Retina (tissue), 1 donor: ENCODE results near the gene METAP1D.
"Not testable (repeated sequence)": the region's sequence is repeated elsewhere in the genome, so short reads cannot be mapped to it uniquely, and the experiment has no call there.

Source experiments
- DNase-seq: peaks from one replicate; pipeline ENCODE4 v3.0.0-alpha.2; 2016

Gene METAP1D

DNA sequence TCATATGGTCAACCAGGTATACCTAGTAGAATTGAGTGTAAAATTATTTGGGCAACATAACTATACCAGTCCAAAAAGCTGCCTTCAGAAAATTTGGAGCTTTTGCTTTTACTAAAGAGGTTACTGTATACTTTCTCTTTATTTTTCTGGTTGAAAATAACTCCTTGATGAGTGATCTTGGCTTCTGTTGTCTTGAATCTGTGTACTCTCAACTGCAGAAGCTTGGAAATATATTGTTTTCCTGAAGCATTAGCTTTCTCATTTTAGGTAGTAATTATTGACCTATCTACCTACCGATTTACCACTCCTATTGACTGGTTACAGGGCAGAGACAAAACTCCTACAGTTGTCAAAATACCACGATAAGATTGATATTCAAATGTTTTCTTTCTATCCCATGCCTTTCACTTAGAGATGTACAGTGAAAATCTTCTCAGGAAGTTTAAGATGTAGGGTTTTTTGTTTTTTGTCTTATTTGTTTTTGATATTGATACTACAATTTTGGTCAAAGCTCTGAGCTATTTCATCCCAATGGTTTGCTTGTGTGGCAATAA lies 49.9 kb downstream of the METAP1D start:
- no peak for DNase-seq

DNA sequence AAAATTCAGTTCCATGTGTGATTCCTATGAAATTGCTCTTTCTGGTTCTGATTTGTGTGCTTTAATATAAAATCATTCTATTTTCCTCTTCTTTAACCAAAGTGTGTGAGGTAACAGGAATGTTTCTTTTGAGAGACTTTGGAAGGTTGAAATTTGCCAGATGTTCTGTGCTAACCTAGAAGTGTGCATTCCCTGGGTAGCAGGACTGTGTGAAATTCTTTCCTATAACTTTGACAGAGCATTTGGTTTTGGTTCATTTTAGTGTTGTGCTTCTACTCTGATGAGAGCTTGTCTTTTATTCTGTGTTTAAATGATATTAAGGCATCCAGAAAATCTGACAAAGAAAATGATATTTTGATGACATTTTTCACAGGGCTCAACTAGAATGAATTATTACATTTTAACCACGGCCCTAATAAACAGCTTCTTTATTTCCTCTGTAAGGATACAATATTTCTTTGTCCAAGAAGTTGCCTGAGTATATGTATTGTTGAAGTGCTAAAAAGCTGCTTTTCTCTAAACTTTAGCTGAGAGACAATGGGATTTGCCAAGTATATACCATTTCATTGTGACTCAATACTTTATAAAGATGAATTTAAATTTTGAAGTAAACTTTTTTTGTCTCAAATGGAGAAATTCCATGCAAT lies 50.8 kb downstream of the METAP1D start:
- DNase-seq, result no peak

DNA sequence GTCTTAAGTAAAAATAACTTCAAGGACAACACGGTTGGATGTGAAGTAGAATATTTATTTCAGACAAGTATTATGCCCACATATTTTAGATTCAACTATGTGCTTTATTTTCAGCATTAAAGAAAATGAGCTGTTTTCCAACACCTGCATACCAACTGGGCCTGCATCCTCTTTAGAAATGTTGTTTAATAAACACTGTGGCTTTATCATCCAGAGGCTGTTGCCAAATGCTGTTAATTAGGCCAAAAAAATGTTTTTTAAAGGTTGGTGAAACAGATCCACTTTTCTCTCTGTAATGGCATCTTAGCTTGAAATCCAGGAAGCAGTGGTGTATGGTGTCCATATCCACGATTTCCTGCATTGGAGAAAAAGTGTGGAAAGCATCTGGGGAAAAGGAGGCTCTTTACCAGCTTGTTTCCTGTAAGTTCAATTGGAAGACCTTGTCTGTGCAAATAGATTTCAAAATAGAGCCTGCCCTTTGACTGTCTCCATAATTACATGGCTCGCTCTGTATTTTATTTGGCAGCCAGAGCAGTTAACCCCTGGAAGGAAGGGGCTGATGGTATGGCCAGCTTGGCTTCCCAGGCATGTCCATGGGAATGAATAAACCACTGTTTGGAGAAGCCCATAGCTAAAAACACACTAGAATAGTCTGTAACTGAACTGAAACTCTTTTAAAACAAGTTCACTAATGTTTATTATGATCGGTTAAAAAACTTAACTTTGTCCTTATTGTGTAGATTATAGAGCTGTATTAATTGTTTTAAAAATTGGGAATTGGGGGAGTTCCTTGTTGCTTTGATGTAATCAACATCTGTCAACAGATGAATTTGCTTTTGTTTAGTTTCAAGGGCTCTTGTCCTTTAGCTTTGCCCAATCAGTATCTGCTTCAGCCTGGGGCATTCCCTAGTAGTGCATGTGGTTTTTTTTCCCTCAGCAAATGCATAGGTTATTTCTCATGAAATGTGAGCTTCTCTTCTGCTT lies 52.5 kb downstream of the METAP1D start:
- DNase-seq, result no peak

DNA sequence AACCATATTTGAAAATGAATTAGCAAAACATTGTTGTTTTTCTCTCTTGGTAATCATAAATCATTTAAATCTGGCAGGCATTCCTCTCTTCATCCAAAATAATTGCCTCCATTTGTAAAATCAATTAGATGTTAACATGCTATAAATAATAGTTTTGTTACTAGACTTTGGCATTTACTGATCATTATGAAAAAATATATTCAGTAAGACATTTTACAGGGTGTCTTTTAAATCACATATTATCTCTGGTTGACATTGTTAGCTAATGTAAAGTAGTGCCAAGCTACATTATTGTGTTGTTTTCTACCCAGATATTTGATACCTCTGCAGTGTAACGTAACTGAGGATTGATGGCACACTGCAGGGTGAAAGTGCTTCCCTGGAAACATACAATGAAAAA lies 53.7 kb downstream of the METAP1D start:
- no peak for DNase-seq

DNA sequence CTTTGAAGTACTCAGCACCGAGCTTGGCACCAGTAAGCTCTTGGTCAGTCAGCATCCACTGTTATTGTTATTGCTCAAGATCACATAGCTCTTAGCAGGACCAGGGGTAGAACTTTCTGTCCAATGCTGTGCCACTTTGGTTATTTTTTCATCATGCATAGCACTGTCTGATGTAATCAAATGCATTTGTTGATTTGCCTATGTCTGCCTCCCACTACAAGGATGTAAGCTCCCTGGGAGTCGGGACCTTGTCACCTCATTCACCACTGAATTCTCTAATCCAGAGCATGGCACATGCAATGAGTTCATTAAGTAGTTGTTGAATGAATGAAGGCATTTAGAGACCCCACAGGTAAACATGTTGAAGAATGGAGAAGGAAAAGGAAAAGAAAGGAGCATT lies 56.5 kb downstream of the METAP1D start:
- DNase-seq, result no peak

DNA sequence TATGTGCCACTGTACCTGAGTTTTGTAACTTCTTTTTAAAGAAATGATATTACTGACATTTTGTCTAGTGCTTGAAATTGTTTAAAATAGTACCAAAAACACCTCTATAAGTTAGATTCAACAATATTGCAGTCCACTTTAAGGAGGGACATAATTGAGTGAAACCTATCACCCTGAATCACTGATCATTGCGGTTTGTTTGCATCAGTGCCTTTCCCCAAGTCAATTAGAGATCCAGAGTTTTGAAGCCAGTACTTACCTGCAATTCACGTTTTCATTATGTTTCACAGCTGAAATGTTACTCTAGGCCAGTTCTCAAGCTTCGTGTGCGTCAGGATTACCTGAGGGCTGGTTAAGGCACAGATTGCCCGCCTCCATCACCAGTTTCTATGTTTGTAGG lies 58.9 kb downstream of the METAP1D start:
- DNase-seq, result no peak

DNA sequence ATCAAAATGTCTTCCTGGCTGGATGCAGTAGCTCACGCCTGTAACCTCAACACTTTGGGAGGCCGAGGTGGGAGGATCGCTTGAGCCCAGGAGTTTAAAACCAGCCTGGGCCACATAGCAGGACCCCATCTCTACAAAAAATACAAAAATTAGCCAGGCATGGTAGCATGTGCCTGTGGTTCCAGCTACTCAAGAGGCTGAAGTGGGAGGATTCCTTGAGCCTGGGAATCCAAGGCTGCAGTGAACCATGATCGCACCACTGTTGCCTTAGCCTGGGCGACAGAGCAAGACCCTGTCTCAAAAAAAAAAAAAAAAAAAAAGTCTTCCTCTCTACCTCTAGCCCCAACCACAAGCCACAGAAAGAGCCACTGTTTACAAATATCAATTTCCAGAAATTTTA lies 60.4 kb downstream of the METAP1D start:
- DNase-seq, result not testable (repeated sequence)

DNA sequence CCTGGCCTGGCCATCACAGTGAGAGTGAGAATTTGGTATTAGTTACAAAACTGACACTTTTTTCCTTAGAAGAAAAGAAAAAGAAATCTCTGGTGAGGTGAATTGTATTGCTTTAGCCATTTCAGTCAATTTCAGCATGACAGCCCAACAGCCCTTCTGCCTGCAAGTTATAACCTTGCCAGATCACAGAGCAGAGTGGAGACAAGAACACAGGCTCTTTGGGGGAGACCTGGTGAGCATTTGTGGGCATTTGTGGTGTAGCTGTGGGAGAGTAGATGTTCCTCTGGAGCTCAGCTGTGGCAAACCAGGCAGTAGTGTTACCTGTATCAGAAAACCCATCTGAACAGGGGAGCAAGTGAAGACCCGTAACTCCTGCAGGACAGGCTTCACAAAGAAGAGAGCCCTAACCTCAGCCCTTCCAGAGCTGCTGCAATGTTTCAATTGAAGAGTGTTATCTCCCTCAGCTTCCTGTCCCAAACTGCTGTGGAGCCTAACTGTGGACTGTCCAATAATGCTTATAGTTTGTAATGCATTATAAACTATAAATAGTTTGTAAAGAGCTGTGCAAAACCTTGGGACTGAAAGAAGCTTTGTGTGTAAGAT lies 62.8 kb downstream of the METAP1D start:
- no peak for DNase-seq

DNA sequence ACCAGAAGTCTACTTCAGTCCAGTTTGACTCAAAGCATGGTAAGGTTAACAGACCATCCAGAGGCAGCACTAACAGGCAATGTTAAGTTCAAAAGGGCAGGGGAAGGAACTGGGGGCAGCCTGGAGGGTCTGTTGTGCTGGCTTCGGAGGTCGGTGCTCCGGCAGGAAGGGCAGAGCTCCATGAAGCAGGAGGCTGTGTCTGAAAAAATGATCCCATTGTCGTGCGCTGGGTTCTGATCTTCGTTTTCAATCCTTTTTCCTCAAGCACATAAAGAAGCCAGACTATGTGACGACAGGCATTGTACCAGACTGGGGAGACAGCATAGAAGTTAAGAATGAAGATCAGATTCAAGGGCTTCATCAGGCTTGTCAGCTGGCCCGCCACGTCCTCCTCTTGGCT lies 63.7 kb downstream of the METAP1D start:
- no peak for DNase-seq

DNA sequence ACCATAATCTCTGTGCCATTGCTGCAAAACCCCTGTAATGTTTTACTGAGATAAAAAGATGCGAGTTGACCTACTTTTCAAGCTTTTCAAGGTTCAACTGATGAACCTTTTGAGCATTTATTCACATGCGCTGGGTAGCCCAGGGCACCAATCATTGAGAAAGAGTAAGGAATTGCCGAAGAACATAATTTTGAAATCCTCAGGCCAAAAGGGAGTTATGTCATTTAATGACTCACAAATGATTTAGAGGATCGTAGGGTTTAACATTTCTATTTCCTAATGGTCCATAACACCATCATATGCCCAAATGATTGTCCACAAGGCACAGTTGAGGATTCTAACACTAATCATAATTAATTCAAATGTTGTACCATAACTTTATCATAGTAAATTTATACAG lies 65.4 kb downstream of the METAP1D start:
- DNase-seq, result no peak

DNA sequence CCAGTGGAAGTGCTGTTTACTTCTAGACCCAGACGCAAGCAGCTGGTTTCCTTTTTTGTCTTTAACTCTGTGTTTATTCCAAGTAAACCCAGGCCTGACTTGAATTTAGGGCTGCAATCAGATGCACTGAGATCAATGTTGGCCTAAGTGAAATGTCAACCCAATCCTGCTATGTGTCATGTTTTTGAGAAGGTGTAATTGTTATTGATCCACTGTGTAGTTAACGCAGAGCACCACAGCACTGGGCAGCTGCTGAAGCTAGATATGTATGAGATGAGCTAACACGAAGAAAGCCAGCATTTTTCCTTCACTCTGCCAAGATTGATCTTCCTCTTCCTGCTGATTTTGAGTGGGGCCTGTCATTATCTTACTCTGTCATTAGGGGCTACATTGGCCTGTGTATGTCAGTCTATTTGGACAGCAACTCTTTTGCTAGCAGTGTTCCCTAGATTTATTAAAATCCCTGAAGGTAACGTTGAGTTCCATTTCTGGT lies 66.7 kb downstream of the METAP1D start:
- peak; percentile 51 for DNase-seq

DNA sequence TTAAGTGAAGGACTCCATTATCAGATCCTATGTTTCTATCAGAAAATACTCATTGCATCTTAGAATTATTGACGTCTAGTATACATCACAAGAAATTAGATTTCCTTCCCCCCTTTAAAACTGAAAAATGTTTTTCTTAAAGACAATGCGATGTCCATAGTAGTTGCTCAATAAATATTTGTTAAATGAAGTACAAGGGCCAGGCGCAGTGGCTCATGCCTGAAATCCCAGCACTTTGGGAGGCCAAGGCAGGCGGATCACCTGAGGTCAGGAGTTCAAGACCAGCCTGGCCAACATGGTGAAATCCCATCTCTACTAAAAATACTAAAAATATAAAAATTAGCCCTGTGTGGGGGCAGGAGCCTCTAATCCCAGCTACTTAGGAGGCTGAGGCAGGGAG lies 68.2 kb downstream of the METAP1D start:
- not testable (repeated sequence) for DNase-seq

DNA sequence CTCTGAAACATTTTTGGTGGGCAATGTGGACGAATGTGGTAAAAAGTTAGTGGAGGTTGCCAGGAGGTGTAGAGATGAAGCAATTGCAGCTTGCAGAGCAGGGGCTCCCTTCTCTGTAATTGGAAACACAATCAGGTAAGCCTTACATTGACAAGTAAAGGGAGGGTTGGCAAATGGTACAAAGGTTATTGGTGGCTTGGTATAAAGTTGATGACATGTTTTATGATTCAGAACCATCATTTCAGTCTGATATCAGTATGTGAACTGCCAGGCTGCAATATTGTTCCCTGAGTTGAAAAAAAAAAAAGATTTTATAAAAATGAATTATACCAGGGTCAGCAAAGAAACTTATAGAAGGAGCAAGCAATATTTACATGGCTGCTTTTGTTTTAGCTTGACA lies 71.2 kb downstream of the METAP1D start:
- DNase-seq, result no peak

DNA sequence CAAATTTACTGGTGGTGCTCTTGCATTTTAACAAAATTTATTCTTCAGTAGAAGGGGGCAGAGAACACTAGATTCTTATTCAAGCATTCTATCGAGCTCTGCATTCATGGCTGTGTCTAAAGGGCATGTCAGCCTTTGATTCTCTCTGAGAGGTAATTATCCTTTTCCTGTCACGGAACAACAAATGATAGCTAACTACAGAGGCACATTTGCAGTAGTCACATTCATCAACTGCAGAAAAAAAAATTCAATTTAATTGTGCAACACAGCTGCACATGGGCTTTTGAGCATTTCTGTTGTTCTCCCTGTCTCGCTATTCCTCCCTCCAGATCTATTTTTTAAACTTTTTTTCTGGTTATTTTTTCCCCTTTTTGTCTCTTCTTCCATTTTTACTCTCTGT lies 72.5 kb downstream of the METAP1D start:
- no peak for DNase-seq

DNA sequence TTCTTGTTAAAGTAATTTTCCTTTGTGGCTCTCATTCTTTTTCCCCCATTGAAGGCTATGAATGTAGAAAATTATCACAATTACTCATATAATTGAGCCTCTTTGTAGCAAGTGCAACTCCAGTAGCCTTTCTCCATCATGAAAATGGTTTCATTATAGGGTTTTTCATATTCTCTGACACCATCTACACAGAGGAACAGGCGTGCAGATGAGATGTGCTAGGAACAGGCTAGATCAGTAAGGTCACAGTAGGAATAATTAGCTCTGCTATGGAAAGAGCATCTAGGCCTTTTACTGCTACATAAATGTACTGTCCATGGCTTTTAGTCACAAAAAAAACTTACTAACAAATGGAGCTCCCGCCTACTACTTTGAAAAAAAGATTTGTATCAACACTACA lies 73.0 kb downstream of the METAP1D start:
- DNase-seq, result no peak

DNA sequence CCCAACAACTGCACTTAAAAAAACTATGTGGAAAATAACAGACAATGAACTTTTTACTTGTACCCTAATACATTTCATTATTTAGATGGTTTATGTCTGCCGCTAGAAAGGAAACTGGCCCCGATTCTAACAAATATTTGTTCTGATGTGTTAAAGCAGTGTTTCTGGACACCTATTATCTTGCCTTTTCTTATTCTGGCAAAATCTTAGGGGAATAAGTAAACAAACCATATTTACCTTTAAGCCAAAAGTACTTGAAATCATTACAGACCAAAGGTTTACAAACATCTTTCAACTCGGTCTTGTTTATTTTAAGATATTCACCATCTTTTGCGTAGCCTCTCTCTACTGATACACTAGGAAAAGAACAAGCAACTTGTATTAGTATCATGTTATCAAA lies 73.8 kb downstream of the METAP1D start:
- DNase-seq, result no peak

DNA sequence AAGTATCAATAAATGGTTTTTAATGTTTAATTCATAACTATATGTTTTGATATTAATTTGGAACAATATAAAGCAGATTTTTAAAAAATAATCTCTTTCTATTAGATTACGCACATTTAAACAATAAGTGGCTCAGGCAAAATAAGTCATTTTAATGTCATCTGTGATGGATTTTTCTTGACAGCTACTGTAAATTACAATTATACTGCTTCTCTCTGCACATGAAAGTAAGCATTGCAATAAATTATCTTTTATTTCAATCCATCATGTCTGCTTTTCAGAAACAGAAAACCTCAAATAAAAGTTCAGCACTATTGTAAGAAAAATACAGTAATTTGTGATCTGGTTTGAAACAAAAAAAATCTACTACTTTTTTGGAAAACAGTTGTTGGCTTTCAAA lies 74.5 kb downstream of the METAP1D start:
- no peak for DNase-seq

DNA sequence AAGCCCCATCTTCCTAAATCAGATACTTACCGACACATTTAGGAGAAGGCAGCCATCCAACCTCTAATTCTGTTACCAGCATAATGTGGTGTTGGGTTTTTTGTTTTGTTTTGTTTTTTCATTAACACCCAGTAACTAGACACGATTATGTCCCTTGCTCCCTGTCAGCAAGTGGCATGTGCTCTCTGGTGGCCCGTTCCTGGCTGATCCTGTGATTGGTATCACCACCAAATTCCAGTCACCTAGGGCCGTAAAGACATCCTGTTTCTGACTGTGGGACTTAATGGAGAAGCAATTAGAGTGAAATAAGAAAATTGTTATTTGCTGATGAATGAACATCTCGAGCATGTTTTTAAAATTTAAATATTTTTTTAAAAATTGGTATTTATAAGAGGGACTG lies 79.7 kb downstream of the METAP1D start:
- no peak for DNase-seq

DNA sequence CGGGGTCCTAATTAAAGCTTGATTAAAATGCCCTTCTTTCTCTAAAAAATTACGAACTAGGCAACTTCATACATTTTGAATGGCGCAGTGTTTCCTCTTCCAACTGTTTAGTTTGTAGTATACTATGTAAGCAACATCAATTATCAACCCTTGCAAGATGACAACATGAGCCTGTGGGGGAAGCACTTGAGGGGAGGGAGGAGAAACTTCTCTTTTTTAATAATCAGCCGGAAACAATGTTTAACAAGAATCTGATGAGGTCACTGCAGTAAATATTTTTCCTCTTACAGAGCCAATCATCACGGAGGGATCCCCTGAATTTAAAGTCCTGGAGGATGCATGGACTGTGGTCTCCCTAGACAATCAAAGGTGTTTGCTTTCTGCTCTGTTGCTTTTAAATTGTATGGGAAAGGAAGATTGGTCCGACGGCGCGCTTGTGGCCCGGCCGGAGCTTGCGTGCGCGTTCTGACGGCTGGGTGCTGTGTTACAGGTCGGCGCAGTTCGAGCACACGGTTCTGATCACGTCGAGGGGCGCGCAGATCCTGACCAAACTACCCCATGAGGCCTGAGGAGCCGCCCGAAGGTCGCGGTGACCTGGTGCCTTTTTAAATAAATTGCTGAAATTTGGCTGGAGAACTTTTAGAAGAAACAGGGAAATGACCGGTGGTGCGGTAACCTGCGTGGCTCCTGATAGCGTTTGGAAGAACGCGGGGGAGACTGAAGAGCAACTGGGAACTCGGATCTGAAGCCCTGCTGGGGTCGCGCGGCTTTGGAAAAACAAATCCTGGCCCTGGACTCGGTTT lies 80.3 kb downstream of the METAP1D start:
- peak; percentile 72 for DNase-seq

DNA sequence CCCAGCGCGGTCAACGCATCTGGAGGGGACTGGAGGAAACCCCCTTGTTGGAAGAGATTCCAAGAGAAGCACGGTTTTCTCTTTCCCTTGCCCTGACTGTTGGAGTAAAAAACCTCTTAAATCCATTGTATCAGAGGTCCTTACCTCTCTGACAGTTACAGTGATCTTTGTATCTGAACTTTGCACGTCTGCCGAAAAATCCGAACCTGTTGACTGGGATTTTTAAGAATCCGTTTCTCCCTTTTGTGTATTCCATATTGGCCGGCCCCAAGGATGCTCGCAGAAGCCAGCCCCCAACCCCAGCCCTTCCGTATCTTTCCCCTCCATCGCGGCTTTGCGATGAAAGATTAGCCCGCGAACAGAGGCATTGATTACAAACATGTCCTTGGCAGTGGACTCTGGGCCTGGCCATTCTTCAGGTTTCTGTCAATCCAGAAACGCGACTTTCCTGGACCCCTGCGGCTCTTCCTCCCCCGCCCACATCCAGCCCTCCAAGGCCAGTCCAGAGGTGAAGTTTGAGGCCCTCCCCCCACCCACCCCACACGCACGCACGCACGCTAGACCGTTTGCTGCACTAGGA lies 81.0 kb downstream of the METAP1D start:
- DNase-seq, result no peak

DNA sequence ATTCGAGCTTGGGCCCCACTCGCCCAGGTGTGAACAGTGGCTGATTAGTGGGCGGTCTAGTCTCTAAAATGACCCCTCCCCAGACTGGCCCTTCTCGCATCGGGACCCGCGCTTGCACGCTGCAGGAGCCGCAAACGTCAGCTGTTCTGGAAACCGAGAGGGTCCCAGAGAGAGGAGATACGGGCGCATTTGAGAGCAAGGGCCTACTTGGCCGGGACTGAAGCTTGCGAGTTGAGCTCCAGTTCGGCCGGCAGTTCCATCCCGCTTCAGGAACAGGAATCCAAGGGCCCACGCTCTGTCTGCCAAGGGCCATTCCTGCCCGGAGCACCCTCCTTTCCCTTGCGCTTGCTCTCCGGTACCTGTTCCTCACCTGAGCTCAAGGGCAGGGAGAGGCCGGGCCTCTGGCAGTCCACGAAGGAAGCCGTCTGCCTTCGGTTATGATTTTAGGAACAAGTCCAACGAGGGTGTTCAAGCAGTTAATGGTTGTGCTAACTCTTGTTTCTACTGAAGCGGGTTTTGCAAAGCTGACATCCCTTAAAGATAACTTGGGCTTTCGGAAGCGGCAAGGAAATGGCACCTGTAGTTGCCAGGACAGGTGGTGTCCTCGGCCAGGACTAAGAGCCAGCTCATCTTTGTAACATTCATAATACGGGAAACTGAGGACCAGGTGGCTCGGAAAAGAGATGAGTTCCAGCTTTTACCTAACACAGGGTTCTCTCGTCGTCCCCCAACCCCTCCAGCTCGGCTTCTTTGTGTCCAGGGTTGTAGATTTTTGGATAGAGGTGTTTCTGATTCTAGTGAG lies 81.7 kb downstream of the METAP1D start:
- DNase-seq, result peak; percentile 69
